Suprapubic skin (tissue), 4 donors: ENCODE results near the gene HPS6.

Experiments used
- EP300 ChIP-seq: sonication (generic); formaldehyde crosslinking; IDR thresholded peaks from one replicate; pipeline ENCODE4 v1.6.1; 2017; ENCODE audit warnings: antibody characterized with exemption
- POLR2A ChIP-seq, 2 donors: fragments of 450-650 bp; IDR thresholded peaks; one replicate each; pipeline ENCODE4 v1.6.1; 2017; ENCODE audit warnings: antibody characterized with exemption in 2 of 2, mild to moderate bottlenecking in 2 of 2, moderate library complexity in 2 of 2
- POLR2AphosphoS5 ChIP-seq, 3 donors: sonication (generic); formaldehyde crosslinking; IDR thresholded peaks; one replicate each; pipeline ENCODE4 v1.6.1; 2017; ENCODE audit warnings: antibody characterized with exemption in 3 of 3
- TF ChIP-seq, protein P1 (sequence below), 2 donors: fragments of 200-600 bp in 1 of 2; fragments of 450-650 bp in 1 of 2; sonication (generic) in 1 of 2; IDR thresholded peaks; one replicate each; pipeline ENCODE4 v1.5.1; 2016 to 2019; ENCODE audit warnings: antibody characterized with exemption in 2 of 2, mild to moderate bottlenecking in 1 of 2, moderate library complexity in 1 of 2

DNA sequence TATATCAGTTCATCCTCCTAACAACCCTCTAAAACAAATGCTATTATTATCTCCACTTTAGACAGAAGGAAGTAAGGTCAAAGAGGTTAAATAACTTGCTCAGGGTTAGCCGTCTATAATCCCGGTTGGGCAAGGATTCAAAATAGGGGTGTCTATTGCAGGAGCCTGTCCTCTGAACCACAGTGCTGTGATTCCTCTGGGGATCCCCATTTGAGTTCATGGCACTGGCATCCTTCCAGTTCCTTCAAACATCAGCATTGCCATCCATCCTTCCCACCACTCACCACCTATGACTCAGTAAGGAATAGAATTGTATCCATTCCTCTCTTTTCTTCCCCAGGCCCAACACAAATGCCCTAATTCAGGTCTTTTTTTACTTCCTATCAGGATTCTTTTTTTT lies 25.6 kb downstream of the HPS6 start:
- TF ChIP-seq, protein P1, sequence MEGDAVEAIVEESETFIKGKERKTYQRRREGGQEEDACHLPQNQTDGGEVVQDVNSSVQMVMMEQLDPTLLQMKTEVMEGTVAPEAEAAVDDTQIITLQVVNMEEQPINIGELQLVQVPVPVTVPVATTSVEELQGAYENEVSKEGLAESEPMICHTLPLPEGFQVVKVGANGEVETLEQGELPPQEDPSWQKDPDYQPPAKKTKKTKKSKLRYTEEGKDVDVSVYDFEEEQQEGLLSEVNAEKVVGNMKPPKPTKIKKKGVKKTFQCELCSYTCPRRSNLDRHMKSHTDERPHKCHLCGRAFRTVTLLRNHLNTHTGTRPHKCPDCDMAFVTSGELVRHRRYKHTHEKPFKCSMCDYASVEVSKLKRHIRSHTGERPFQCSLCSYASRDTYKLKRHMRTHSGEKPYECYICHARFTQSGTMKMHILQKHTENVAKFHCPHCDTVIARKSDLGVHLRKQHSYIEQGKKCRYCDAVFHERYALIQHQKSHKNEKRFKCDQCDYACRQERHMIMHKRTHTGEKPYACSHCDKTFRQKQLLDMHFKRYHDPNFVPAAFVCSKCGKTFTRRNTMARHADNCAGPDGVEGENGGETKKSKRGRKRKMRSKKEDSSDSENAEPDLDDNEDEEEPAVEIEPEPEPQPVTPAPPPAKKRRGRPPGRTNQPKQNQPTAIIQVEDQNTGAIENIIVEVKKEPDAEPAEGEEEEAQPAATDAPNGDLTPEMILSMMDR (IDR thresholded peaks at IDR 0.05), result no peak
- TF ChIP-seq POLR2AphosphoS5 (IDR thresholded peaks at IDR 0.05) (no peak), POLR2A (IDR thresholded peaks at IDR 0.05) (no peak), EP300 (no peak)
